ENCODE measurements around the gene ZNF827. TPM values are rescaled to one million over a fixed set of nuclear protein-coding genes. Genes with fewer than 3 reads are reported as not detected.

ZNF827 gene
- total and polyA plus RNA-seq, 2 of the 13 experiments (the other 11 are each of a cell fraction or from before 2014, with no cell fraction given), result 2.8 TPM

- no peak for TF ChIP-seq SOX6 (IDR thresholded peaks at IDR 0.05)
- TF ChIP-seq SOX6 (CRISPR knock-in tag; IDR thresholded peaks at IDR 0.05), result no peak
- no peak for TF ChIP-seq THYN1 (CRISPR knock-in tag; IDR thresholded peaks at IDR 0.05; ENCODE audit: borderline replicate concordance, low read depth)
- no peak for TF ChIP-seq ZBTB8A (CRISPR knock-in tag; IDR thresholded peaks at IDR 0.05; ENCODE audit: borderline replicate concordance, low read depth)
- TF ChIP-seq, protein P1, sequence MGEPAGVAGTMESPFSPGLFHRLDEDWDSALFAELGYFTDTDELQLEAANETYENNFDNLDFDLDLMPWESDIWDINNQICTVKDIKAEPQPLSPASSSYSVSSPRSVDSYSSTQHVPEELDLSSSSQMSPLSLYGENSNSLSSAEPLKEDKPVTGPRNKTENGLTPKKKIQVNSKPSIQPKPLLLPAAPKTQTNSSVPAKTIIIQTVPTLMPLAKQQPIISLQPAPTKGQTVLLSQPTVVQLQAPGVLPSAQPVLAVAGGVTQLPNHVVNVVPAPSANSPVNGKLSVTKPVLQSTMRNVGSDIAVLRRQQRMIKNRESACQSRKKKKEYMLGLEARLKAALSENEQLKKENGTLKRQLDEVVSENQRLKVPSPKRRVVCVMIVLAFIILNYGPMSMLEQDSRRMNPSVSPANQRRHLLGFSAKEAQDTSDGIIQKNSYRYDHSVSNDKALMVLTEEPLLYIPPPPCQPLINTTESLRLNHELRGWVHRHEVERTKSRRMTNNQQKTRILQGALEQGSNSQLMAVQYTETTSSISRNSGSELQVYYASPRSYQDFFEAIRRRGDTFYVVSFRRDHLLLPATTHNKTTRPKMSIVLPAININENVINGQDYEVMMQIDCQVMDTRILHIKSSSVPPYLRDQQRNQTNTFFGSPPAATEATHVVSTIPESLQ (CRISPR knock-in tag; conservative IDR thresholded peaks at IDR 0.05), result no peak
- TF ChIP-seq ETV5 (CRISPR knock-in tag; IDR thresholded peaks at IDR 0.05; ENCODE audit: borderline replicate concordance), result no peak
- no peak for TF ChIP-seq ZSCAN21 (CRISPR knock-in tag; IDR thresholded peaks at IDR 0.05; ENCODE audit: borderline replicate concordance)
- TF ChIP-seq ZFP62 (CRISPR knock-in tag; IDR thresholded peaks at IDR 0.05), result no peak
These were observed 43.6 kb downstream of the ZNF827 start (continued) for GRCh38 chr4:145895056-145895455.

DNA sequence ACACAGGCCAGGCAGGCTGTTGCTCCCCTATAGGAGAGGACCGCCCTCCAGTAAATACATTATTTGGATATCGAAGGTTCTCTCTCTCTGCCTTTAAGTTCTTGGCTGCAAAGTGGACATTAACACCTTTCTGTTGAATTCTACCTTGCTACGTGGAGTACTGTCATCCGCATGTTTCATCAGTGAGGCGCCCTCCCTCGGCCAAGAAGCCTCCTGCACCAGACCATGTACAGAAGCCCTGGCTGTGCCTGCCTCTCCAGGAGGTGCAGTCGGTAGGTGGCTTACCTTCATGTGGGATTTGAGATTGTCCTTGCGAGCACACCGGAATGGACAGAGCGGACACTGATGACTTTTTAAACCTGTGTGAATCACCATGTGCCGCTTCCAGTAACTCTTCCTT is 46.7 kb downstream of the ZNF827 start:
- Histone ChIP-seq H3K27me3 (ENCODE audit: control insufficient read depth in 1 of 2, insufficient read depth in 2 of 2, low read length in 2 of 2) (no peaks in the 10 kb centered on the region), H3K4me1 (ENCODE audit: insufficient read depth, low read length) (no peaks in the 10 kb centered on the region), H3K4me2 (ENCODE audit: low read depth, low read length) (no peak overlapping the region), H3K27ac (ENCODE audit: extremely low read length, insufficient read depth, low read length) (no peak overlapping the region), H4K20me1 (ENCODE audit: insufficient read depth, low read length) (no peaks in the 10 kb centered on the region), H3K9ac (ENCODE audit: insufficient read depth, low read depth, low read length) (no peak overlapping the region), H2AFZ (ENCODE audit: low read length) (no peak overlapping the region), H3K36me3 (replicated peaks in 1 of 2; ENCODE audit: control insufficient read depth in 1 of 2, insufficient read depth in 2 of 2, low read length in 2 of 2) (peaks cover 0 to 1% of the 10 kb centered on the region in 2 experiments; a peak in 1 of 5 replicates), H3K79me2 (ENCODE audit: insufficient read depth, low read length) (no peaks in the 10 kb centered on the region), H3K4me3 (replicated peaks in 1 of 3; ENCODE audit: insufficient read depth in 1 of 3, low read depth in 2 of 3, low read length in 3 of 3) (no peak overlapping the region), H3K9me3 (ENCODE audit: low read length) (no peaks in the 10 kb centered on the region)
- no peak for TF ChIP-seq TBX3 (IDR thresholded peaks at IDR 0.05; ENCODE audit: borderline replicate concordance)
- no peak for TF ChIP-seq SMYD3 (CRISPR knock-in tag; IDR thresholded peaks at IDR 0.05)
- no peak for TF ChIP-seq ZKSCAN5 (CRISPR knock-in tag; IDR thresholded peaks at IDR 0.05)
- TF ChIP-seq NR1H2 (CRISPR knock-in tag; IDR thresholded peaks at IDR 0.05; ENCODE audit: borderline replicate concordance, low read depth), result no peak
- no peak for TF ChIP-seq ETV5 (CRISPR knock-in tag; IDR thresholded peaks at IDR 0.05; ENCODE audit: borderline replicate concordance)
- TF ChIP-seq PHF5A (CRISPR knock-in tag; IDR thresholded peaks at IDR 0.05; ENCODE audit: low read depth, unreplicated experiment), result no peak
- DNase-seq (ENCODE audit: low spot score) (no peak), ATAC-seq (peak; percentile 64), FAIRE-seq (no peak)
- in situ Hi-C loops (cut with HindIII; ENCODE audit: extremely low pct_ligation_motif_present, low pct_unique_long_range_greater_than_20kb), result no loop called here
- CTCF ChIA-PET (ENCODE audit: low intra/inter-chr PET ratio, low total read pairs), result no interaction called here
- 90% methylated on average over 11 of the region's 11 CpGs for WGBS (ENCODE audit: low lambda C conversion rate)
- POLR2A ChIA-PET, result no interaction called here
- intact Hi-C loops (cut with micrococcal nuclease; ENCODE audit: unreplicated experiment), result loop anchor here (5.0 kb wide), 1 partner anchor 45 kb away; the partner anchor contains the start of gene ZNF827
- BruUV-seq (replicated peaks), result no TSS peak

Measured in HepG2 (cell line).